Natural killer cell (primary cell): Measurements from ENCODE around the gene FADD. TPM values are rescaled to one million over a fixed set of nuclear protein-coding genes. Genes with fewer than 3 reads are reported as not detected.

ENCODE experiments used
- ATAC-seq, 3 donors: fragments of 150-1000 bp in 2 of 3; fragments of 200-7000 bp in 1 of 3; cut with Tn5 transposase; 1 replicate in 1 of 3; 2 replicates in 2 of 3; pipeline ENCODE4 v1.10.0; 2021; ENCODE audit warnings: mild to moderate bottlenecking in 2 of 3, moderate library complexity in 2 of 3
- DNase-seq, 2 donors: peaks; one replicate each; pipeline versions ENCODE4 v3.0.0 to v3.0.0-alpha.2; 2013 to 2021; ENCODE audit warnings: mixed read lengths in 1 of 2
- H3K27ac ChIP-seq: one replicate; pipeline ENCODE4 v1.5.1; 2013; ENCODE audit warnings: mild to moderate bottlenecking, low read length
- H3K27me3 ChIP-seq: one replicate; pipeline ENCODE4 v1.6.1; 2013; ENCODE audit warnings: low read length; ENCODE audit not compliant: control insufficient read depth, insufficient read depth
- H3K36me3 ChIP-seq: one replicate; pipeline ENCODE4 v1.6.1; 2013; ENCODE audit warnings: low read length; ENCODE audit not compliant: control insufficient read depth, insufficient read depth
- H3K4me1 ChIP-seq: one replicate; pipeline ENCODE4 v1.6.1; 2013; ENCODE audit warnings: low read length; ENCODE audit not compliant: control insufficient read depth, insufficient read depth
- H3K4me3 ChIP-seq: one replicate; pipeline ENCODE4 v1.5.1; 2013; ENCODE audit warnings: low read length
- H3K9me3 ChIP-seq: one replicate; pipeline ENCODE4 v1.6.1; 2013; ENCODE audit warnings: low read length; ENCODE audit not compliant: control insufficient read depth, insufficient read depth
- H3K27ac Mint-ChIP-seq, 2 donors: one replicate each; pipeline ENCODE4 v1.8.0; 2022; ENCODE audit warnings: mild to moderate bottlenecking in 2 of 2, mixed read lengths in 2 of 2, moderate library complexity in 1 of 2
- H3K27me3 Mint-ChIP-seq, 2 donors: one replicate each; pipeline ENCODE4 v1.8.0; 2022; ENCODE audit warnings: low read depth in 2 of 2, mixed read lengths in 2 of 2
- H3K36me3 Mint-ChIP-seq: one replicate; pipeline ENCODE4 v1.8.0; 2022; ENCODE audit warnings: mixed read lengths
- H3K4me1 Mint-ChIP-seq, 2 donors: one replicate each; pipeline ENCODE4 v1.8.0; 2022; ENCODE audit warnings: mixed read lengths in 2 of 2
- H3K4me3 Mint-ChIP-seq: one replicate; pipeline ENCODE4 v1.8.0; 2022; ENCODE audit warnings: mild to moderate bottlenecking, moderate library complexity, mixed read lengths
- H3K9me3 Mint-ChIP-seq, 2 donors: one replicate each; pipeline ENCODE4 v1.8.0; 2022; ENCODE audit warnings: mixed read lengths in 2 of 2
- WGBS: methylation state at CpG from one replicate; pipeline ENCODE4 v1.1.7; 2013; ENCODE audit warnings: missing lambda C conversion rate; ENCODE audit not compliant: insufficient coverage; 5-methylcytosine and 5-hydroxymethylcytosine counted together
- intact Hi-C: fragments of 100-400 bp; cut with micrococcal nuclease; formaldehyde crosslinking; loops from one replicate; pipeline ENCODE4 v1.14.2; 2022
- total RNA-seq, 4 donors: library from RNA; stranded (reverse); fragments of 120-200 nt in 1 of 4; gene quantifications; one replicate each; pipeline versions ENCODE4 v1.2.3 to v1.2.4, GENCODE V29; 2013 to 2022
- TF ChIP-seq, protein P1 (sequence below): fragments of 200-600 bp; IDR thresholded peaks from one replicate; pipeline ENCODE4 v1.8.0; 2022; ENCODE audit warnings: antibody characterized with exemption

FADD gene
- total RNA-seq, 3 donors from 2014 or later (not counting 1 experiment from before 2014, with no cell fraction given) = 7.8 to 9.2 (median 9.0) TPM

DNA sequence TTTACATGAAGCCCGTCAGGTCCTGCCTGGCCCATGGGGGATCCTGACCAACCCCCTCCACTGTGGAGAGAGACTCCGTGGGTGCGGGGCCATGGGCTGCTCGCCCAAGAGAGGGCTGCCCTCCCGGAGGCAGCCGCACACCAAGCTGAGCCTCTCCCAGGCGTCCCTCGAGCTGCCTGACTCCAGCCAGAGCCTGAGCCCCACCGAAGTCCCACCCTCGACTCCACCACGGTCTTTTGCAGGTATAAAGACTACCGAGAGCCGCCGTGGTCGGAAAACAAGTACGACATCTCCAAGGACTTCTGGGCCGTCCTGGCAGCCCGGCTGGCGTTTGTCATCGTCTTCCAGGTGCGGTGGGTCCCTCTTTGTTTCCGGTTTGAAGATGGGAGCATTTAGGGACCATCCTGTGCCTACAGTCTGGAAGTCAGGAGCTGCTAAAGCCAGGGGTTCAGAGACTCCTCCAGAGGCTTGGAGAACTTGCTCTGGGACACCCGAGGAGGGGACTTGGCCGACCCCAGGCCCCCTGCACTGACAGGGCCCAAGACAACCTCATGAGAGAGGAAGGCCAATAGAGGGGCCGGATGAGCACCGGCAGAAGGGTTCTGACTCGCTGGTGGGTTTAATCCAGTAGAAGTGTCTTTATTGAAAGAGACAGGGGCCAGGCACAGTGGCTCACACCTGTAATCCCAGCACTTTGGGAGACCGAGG is 17.6 kb upstream of the FADD start:
- WGBS = 88% methylated on average over 27 of the region's 28 CpGs
- no peaks in the 10 kb centered on the region for H3K9me3 Mint-ChIP-seq
- DNase-seq = no peak
- no peaks in the 10 kb centered on the region for H3K4me1 Mint-ChIP-seq
- no peak overlapping the region for H3K4me3 Mint-ChIP-seq
- ATAC-seq = no peak
- Histone ChIP-seq H3K4me3 (no peak overlapping the region), H3K4me1 (no peaks in the 10 kb centered on the region), H3K36me3 (no peaks in the 10 kb centered on the region), H3K27ac (no peak overlapping the region), H3K27me3 (no peaks in the 10 kb centered on the region), H3K9me3 (no peaks in the 10 kb centered on the region)
- TF ChIP-seq, protein P1, sequence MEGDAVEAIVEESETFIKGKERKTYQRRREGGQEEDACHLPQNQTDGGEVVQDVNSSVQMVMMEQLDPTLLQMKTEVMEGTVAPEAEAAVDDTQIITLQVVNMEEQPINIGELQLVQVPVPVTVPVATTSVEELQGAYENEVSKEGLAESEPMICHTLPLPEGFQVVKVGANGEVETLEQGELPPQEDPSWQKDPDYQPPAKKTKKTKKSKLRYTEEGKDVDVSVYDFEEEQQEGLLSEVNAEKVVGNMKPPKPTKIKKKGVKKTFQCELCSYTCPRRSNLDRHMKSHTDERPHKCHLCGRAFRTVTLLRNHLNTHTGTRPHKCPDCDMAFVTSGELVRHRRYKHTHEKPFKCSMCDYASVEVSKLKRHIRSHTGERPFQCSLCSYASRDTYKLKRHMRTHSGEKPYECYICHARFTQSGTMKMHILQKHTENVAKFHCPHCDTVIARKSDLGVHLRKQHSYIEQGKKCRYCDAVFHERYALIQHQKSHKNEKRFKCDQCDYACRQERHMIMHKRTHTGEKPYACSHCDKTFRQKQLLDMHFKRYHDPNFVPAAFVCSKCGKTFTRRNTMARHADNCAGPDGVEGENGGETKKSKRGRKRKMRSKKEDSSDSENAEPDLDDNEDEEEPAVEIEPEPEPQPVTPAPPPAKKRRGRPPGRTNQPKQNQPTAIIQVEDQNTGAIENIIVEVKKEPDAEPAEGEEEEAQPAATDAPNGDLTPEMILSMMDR = no peak
- H3K27ac Mint-ChIP-seq = no peak overlapping the region
- no peaks in the 10 kb centered on the region for H3K36me3 Mint-ChIP-seq
- no peaks in the 10 kb centered on the region for H3K27me3 Mint-ChIP-seq
- intact Hi-C loops = no loop called here

DNA sequence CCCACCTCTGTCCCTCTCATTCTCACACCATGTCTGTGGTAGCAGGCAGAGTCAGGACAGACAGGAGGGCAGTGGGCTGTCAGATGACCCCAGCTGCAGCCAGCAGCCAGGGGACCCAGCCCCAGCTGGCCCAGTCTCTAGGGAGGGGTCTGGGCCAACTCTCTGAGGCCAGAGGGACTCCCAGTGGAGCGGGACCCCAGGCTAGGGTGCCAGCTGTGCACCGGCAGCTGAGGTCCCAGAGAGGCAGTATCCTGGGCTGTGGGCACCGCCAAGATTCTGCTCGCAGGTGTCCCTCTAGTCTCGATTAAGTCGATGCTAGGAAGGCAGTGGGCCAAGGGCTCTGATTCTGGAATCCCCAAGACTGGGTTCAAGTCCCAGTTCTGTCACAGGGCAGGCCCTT is 16.7 kb upstream of the FADD start:
- H3K4me3 ChIP-seq = no peak overlapping the region
- Mint-ChIP-seq H3K27ac (no peak overlapping the region), H3K4me1 (peaks cover 2 to 4% of the 10 kb centered on the region in 2 donors), H3K9me3 (no peaks in the 10 kb centered on the region), H3K4me3 (no peak overlapping the region), H3K27me3 (no peaks in the 10 kb centered on the region), H3K36me3 (no peaks in the 10 kb centered on the region)
- WGBS = 91% methylated on average over 6 of the region's 6 CpGs
- H3K36me3 ChIP-seq = no peaks in the 10 kb centered on the region
- ATAC-seq (no peak), DNase-seq (no peak)
- H3K4me1 ChIP-seq = peaks cover under 1% of the 10 kb centered on the region
- peaks cover under 1% of the 10 kb centered on the region for H3K27me3 ChIP-seq
- intact Hi-C loops = no loop called here
- H3K9me3 ChIP-seq = no peaks in the 10 kb centered on the region
- no peak overlapping the region for H3K27ac ChIP-seq
- TF ChIP-seq, protein P1 = no peak

DNA sequence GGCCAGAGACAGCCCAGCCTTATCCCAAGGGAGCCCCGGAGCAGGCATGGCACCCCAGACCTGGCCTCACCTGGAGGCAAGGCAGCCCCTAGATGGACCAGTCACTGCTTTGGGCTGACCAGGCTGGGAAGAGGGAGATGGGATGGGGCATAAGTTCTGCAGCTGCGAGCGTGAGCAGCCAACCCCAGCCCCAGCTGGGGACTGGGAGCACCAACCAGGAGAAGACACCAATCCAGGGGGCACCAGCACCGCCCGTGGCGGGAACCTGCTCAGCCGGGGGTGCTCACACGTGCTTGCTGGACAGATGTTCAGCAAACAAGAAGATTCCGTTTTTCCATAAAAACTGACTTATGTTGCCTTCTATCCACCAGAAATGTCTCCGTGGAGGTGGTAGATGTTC is 16.2 kb upstream of the FADD start:
- Mint-ChIP-seq H3K36me3 (no peaks in the 10 kb centered on the region), H3K27ac (no peak overlapping the region), H3K4me1 (peaks cover 5 to 9% of the 10 kb centered on the region in 2 donors), H3K9me3 (no peaks in the 10 kb centered on the region), H3K27me3 (no peaks in the 10 kb centered on the region), H3K4me3 (no peak overlapping the region)
- intact Hi-C loops = no loop called here
- peaks cover 4% of the 10 kb centered on the region for H3K4me1 ChIP-seq
- no peak for ATAC-seq
- no peaks in the 10 kb centered on the region for H3K36me3 ChIP-seq
- H3K27ac ChIP-seq = no peak overlapping the region
- no peaks in the 10 kb centered on the region for H3K9me3 ChIP-seq
- peaks cover 5% of the 10 kb centered on the region for H3K27me3 ChIP-seq
- DNase-seq = no peak
- no peak overlapping the region for H3K4me3 ChIP-seq
- 78% methylated on average over 10 of the region's 10 CpGs for WGBS
- TF ChIP-seq, protein P1 = no peak

DNA sequence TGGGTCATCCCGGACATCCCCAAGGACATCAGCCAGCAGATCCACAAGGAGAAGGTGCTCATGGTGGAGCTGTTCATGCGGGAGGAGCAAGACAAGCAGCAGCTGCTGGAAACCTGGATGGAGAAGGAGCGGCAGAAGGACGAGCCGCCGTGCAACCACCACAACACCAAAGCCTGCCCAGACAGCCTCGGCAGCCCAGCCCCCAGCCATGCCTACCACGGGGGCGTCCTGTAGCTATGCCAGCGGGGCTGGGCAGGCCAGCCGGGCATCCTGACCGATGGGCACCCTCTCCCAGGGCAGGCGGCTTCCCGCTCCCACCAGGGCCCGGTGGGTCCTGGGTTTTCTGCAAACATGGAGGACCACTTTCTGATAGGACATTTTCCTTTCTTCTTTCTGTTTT is 15.3 kb upstream of the FADD start:
- Histone ChIP-seq H3K27ac (no peak overlapping the region), H3K9me3 (no peaks in the 10 kb centered on the region), H3K36me3 (no peaks in the 10 kb centered on the region), H3K4me3 (no peak overlapping the region), H3K4me1 (peaks cover 4% of the 10 kb centered on the region), H3K27me3 (peaks cover 5% of the 10 kb centered on the region)
- no peaks in the 10 kb centered on the region for H3K36me3 Mint-ChIP-seq
- intact Hi-C loops = no loop called here
- no peak overlapping the region for H3K4me3 Mint-ChIP-seq
- no peak overlapping the region for H3K27ac Mint-ChIP-seq
- no peaks in the 10 kb centered on the region for H3K9me3 Mint-ChIP-seq
- H3K4me1 Mint-ChIP-seq = peaks cover 5 to 9% of the 10 kb centered on the region in 2 donors
- peaks cover 0 to 2% of the 10 kb centered on the region in 2 donors for H3K27me3 Mint-ChIP-seq
- 87% methylated on average over 15 of the region's 15 CpGs for whole genome bisulfite sequencing
- no peak for ATAC-seq
- TF ChIP-seq, protein P1 = no peak
- DNase-seq = no peak
